Measurements from ENCODE around the gene LOXHD1. TPM values are rescaled to one million over a fixed set of nuclear protein-coding genes. Genes with fewer than 3 reads are reported as not detected.

Gene LOXHD1
- total RNA-seq, 1 experiment from 2014 or later, result 25.5 TPM

- Histone ChIP-seq H3K27ac (ENCODE audit: low read depth, low read length, poor library complexity, severe bottlenecking) (no peak overlapping the region), H3K36me3 (ENCODE audit: insufficient read depth, low read length, poor library complexity, severe bottlenecking) (no peaks in the 10 kb centered on the region), H3K4me3 (ENCODE audit: low read depth, low read length, poor library complexity, severe bottlenecking) (no peak overlapping the region), H3K27me3 (replicated peaks; ENCODE audit: insufficient read depth, low read depth, low read length, poor library complexity) (no peaks in the 10 kb centered on the region), H3K9me3 (ENCODE audit: low read depth, low read length, poor library complexity, severe bottlenecking) (no peaks in the 10 kb centered on the region), H3K4me1 (ENCODE audit: insufficient read depth, low read length, poor library complexity, severe bottlenecking) (peaks cover 11% of the 10 kb centered on the region)
- ChIA-PET POLR2A (ENCODE audit: low non-redundant PET) (interaction anchor here (0.6 to 0.7 kb wide), 2 partner anchors 275 to 533 kb away, joined by 3 read pairs; no protein-coding TSS in a partner anchor), CTCF (interaction anchor here (0.6 to 2.5 kb wide), 8 partner anchors 35 to 475 kb away, joined by 3 to 17 read pairs (median 6); a partner anchor contains a TSS)
- peak; percentile 60 for DNase-seq (ENCODE audit: low spot score)
- TF ChIP-seq EZH2 (IDR thresholded peaks at IDR 0.05; ENCODE audit: borderline replicate concordance, low read depth, low read length, poor library complexity, severe bottlenecking) (no peak), CTCF (conservative IDR thresholded peaks at IDR 0.05; ENCODE audit: low read depth, low read length) (peak; percentile 56)
- intact Hi-C loops (cut with micrococcal nuclease; ENCODE audit: unreplicated experiment), result loop anchor here (1.0 kb wide), 1 partner anchor 342 kb away; no protein-coding TSS in a partner anchor
- BruUV-seq (replicated peaks), result no TSS peak
Observed at GRCh38 chr18:46622999-46623398, 34.0 kb downstream of the LOXHD1 start.

GRCh38 chr18:46622451-46622850 lies 34.6 kb downstream of the LOXHD1 start:
- intact Hi-C loops (cut with micrococcal nuclease; ENCODE audit: unreplicated experiment), result no loop called here
- DNase-seq (ENCODE audit: low spot score), result no peak
- no peak for TF ChIP-seq EZH2 (IDR thresholded peaks at IDR 0.05; ENCODE audit: borderline replicate concordance, low read depth, low read length, poor library complexity, severe bottlenecking)
- TF ChIP-seq CTCF (conservative IDR thresholded peaks at IDR 0.05; ENCODE audit: low read depth, low read length), result no peak
- POLR2A ChIA-PET (ENCODE audit: low non-redundant PET), result interaction anchor here (0.6 kb wide), 1 partner anchor 532 kb away, joined by 3 read pairs; no protein-coding TSS in a partner anchor
- no TSS peak for BruUV-seq (replicated peaks)
- Histone ChIP-seq H3K36me3 (ENCODE audit: insufficient read depth, low read length, poor library complexity, severe bottlenecking) (no peaks in the 10 kb centered on the region), H3K27ac (ENCODE audit: low read depth, low read length, poor library complexity, severe bottlenecking) (no peak overlapping the region), H3K4me3 (ENCODE audit: low read depth, low read length, poor library complexity, severe bottlenecking) (no peak overlapping the region), H3K4me1 (ENCODE audit: insufficient read depth, low read length, poor library complexity, severe bottlenecking) (peaks cover 11% of the 10 kb centered on the region), H3K9me3 (ENCODE audit: low read depth, low read length, poor library complexity, severe bottlenecking) (no peaks in the 10 kb centered on the region), H3K27me3 (replicated peaks; ENCODE audit: insufficient read depth, low read depth, low read length, poor library complexity) (no peaks in the 10 kb centered on the region)
- CTCF ChIA-PET, result interaction anchor here (0.6 to 2.5 kb wide), 8 partner anchors 36 to 474 kb away, joined by 3 to 17 read pairs (median 6); a partner anchor contains a TSS

GRCh38 chr18:46621871-46622270 lies 35.1 kb downstream of the LOXHD1 start:
- no peak overlapping the region for H3K4me3 ChIP-seq (ENCODE audit: low read depth, low read length, poor library complexity, severe bottlenecking)
- DNase-seq (ENCODE audit: low spot score), result no peak
- H3K4me1 ChIP-seq (ENCODE audit: insufficient read depth, low read length, poor library complexity, severe bottlenecking), result peaks cover 11% of the 10 kb centered on the region
- intact Hi-C loops (cut with micrococcal nuclease; ENCODE audit: unreplicated experiment), result no loop called here
- BruUV-seq (replicated peaks), result no TSS peak
- H3K27ac ChIP-seq (ENCODE audit: low read depth, low read length, poor library complexity, severe bottlenecking), result no peak overlapping the region
- ChIA-PET POLR2A (ENCODE audit: low non-redundant PET) (no interaction called here), CTCF (interaction anchor here (2.5 kb wide), 1 partner anchor 449 kb away, joined by 13 read pairs; a partner anchor contains a TSS)
- TF ChIP-seq EZH2 (IDR thresholded peaks at IDR 0.05; ENCODE audit: borderline replicate concordance, low read depth, low read length, poor library complexity, severe bottlenecking) (no peak), CTCF (conservative IDR thresholded peaks at IDR 0.05; ENCODE audit: low read depth, low read length) (no peak)
- no peaks in the 10 kb centered on the region for H3K27me3 ChIP-seq (replicated peaks; ENCODE audit: insufficient read depth, low read depth, low read length, poor library complexity)
- no peaks in the 10 kb centered on the region for H3K36me3 ChIP-seq (ENCODE audit: insufficient read depth, low read length, poor library complexity, severe bottlenecking)
- no peaks in the 10 kb centered on the region for H3K9me3 ChIP-seq (ENCODE audit: low read depth, low read length, poor library complexity, severe bottlenecking)
